ENCODE measurements around the gene APRT.

DNA sequence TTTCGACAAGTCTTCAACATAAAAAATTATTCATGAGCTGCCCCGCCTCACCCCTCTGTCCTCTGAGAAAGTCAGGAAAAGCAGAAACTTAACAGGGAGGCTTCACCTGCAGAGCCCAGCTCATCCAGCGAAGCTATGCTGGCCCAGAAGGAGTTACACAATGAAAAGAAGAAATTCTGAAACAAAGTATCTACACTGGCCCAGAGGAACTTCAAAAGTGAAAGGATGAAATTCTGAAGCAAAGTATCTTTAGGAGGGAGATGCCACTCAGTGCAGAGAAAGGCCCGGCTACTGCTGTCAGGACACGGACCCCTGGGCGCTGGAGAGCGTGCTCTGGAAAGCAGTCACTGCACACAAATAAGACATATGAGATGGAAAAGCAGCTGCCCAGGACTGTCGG is 43.4 kb upstream of the APRT start:
- TF ChIP-seq POLR2AphosphoS5 (IDR thresholded peaks at IDR 0.05; ENCODE audit: low read depth, low read length) (no peak), POLR2A (IDR thresholded peaks at IDR 0.05; ENCODE audit: low read depth, low read length) (no peak), TAF1 (IDR thresholded peaks at IDR 0.05; ENCODE audit: borderline replicate concordance, low read depth, low read length) (no peak)
